Right ventricle myocardium inferior (tissue), 1 donor: ENCODE data around the gene RRAGD. TPM values are rescaled to one million over a fixed set of nuclear protein-coding genes. Genes with fewer than 3 reads are reported as not detected.

Experiments used
- ATAC-seq: fragments of 200-7000 bp; cut with Tn5 transposase; one replicate; pipeline ENCODE4 v1.9.1; 2020; ENCODE audit warnings: mild to moderate bottlenecking, moderate library complexity
- DNase-seq: peaks from one replicate; pipeline ENCODE4 v3.0.0; 2021; ENCODE audit errors: missing footprints
- intact Hi-C: fragments of 100-400 bp; cut with DNase I; formaldehyde crosslinking; loops from one replicate; pipeline ENCODE4 v1.11.0; 2022
- total RNA-seq: library from RNA; stranded (reverse); fragmentation: NEBNext Ultra II Directional; extraction: Animal tissue kit (Norgen Biotek cat#: 25700); gene quantifications from one replicate; pipeline ENCODE4 v1.2.1, GENCODE V29; 2021
- donor health status: DM: no; HTN: yes; CAD: no; lungs with severe emphysema.

RRAGD gene
- total RNA-seq, 1 donor from 2014 or later: 126 TPM

GRCh38 chr6:89315249-89315885, 96.7 kb downstream of the RRAGD start, which contains the start of gene GABRR2:
Gene GABRR2, minus strand, starts transcription at chr6:89315299. Its CDS starts 134 bp downstream, at chr6:89315165.
- ATAC-seq: no peak
- intact Hi-C loops: no loop called here
- DNase-seq: no peak

- ATAC-seq: no peak
- no peak for DNase-seq
- intact Hi-C loops: no loop called here
Observed at GRCh38 chr6:89314692-89315091, 97.4 kb downstream of the RRAGD start.

Other genes starting within 250 kb of the RRAGD start
- not detected for gene GABRR1, start 194.9 kb downstream of the RRAGD start, total RNA-seq
- 0.35 TPM for gene GABRR2, start 97.0 kb downstream of the RRAGD start, total RNA-seq
- 15.0 TPM for gene UBE2J1, start 59.6 kb downstream of the RRAGD start, total RNA-seq
- gene ANKRD6, start 20.9 kb upstream of the RRAGD start, total RNA-seq: 17.0 TPM
- gene LYRM2, start 226.5 kb upstream of the RRAGD start, total RNA-seq: 33.2 TPM